PC-9 (cell line): ENCODE measurements around the gene PITHD1. TPM values are rescaled to one million over a fixed set of nuclear protein-coding genes. Genes with fewer than 3 reads are reported as not detected.

Experiments
- BruUV-seq: library from RNA; stranded (reverse); fragments of 400-500 nt; replicated peaks from 2 replicates; lab custom pipeline; 2021; lab: Mats Ljungman, UMichigan
- CTCF ChIA-PET: fragments of 300-600 bp; sonication (Branson Sonifier 250); formaldehyde crosslinking; loops from one replicate; lab custom pipeline; 2022; ENCODE audit warnings: antibody characterized with exemption; lab: Charles Lee
- POLR2A ChIA-PET: fragments of 300-600 bp; sonication (Branson Sonifier 250); formaldehyde crosslinking; loops from one replicate; lab custom pipeline; 2022; ENCODE audit warnings: antibody characterized with exemption; ENCODE audit not compliant: unreplicated experiment; lab: Charles Lee
- DNase-seq, 2 experiments: peaks; one replicate each; pipeline versions ENCODE4 v3.0.0 to v3.0.0-alpha.2; 2015 to 2022; ENCODE audit warnings: mixed read lengths in 1 of 2
- H2AFZ ChIP-seq: fragments of 200-600 bp; sonication (generic); 2 replicates; pipeline ENCODE4 v1.8.1; 2017; ENCODE audit warnings: antibody characterized with exemption
- H3F3A ChIP-seq: fragments of 200-600 bp; sonication (generic); 2 replicates; pipeline ENCODE4 v1.8.1; 2017; ENCODE audit warnings: antibody characterized with exemption, mild to moderate bottlenecking, low read depth; ENCODE audit not compliant: insufficient read depth
- H3K27ac ChIP-seq: fragments of 200-600 bp; sonication (generic); 2 replicates; pipeline ENCODE4 v1.6.1; 2016; ENCODE audit warnings: mixed run types
- H3K27me3 ChIP-seq: fragments of 200-600 bp; sonication (generic); 2 replicates; pipeline ENCODE4 v1.6.1; 2016; ENCODE audit warnings: low read depth, mixed run types; ENCODE audit not compliant: insufficient read depth
- H3K36me3 ChIP-seq: fragments of 200-600 bp; sonication (generic); 2 replicates; pipeline ENCODE4 v1.6.1; 2016; ENCODE audit warnings: low read depth, mixed run types
- H3K4me1 ChIP-seq: fragments of 200-600 bp; sonication (generic); replicated peaks from 2 replicates; pipeline ENCODE4 v1.6.1; 2016; ENCODE audit warnings: mixed run types; ENCODE audit not compliant: insufficient read depth
- H3K4me2 ChIP-seq: fragments of 200-600 bp; sonication (generic); 2 replicates; pipeline ENCODE4 v1.6.1; 2017; ENCODE audit warnings: mixed run types
- H3K4me3 ChIP-seq: fragments of 200-600 bp; sonication (generic); 2 replicates; pipeline ENCODE4 v1.6.1; 2016; ENCODE audit warnings: mixed run types
- H3K79me2 ChIP-seq: fragments of 200-600 bp; sonication (generic); 2 replicates; pipeline ENCODE4 v1.6.1; 2017; ENCODE audit warnings: low read depth, mixed run types
- H3K9me2 ChIP-seq: fragments of 200-600 bp; sonication (generic); 2 replicates; pipeline ENCODE4 v1.8.1; 2017; ENCODE audit warnings: mild to moderate bottlenecking; ENCODE audit not compliant: insufficient read depth
- H3K9me3 ChIP-seq: fragments of 200-600 bp; sonication (generic); 2 replicates; pipeline ENCODE4 v1.8.1; 2016; ENCODE audit warnings: low read depth; ENCODE audit not compliant: insufficient read depth
- H4K20me1 ChIP-seq: fragments of 200-600 bp; sonication (generic); 2 replicates; pipeline ENCODE4 v1.8.1; 2017; ENCODE audit not compliant: insufficient read depth
- EZH2 ChIP-seq: fragments of 200-600 bp; sonication (generic); IDR thresholded peaks from 2 replicates; pipeline ENCODE4 v1.8.0; 2017; ENCODE audit warnings: antibody characterized with exemption, low read depth
- intact Hi-C: fragments of 100-400 bp; cut with micrococcal nuclease; formaldehyde crosslinking; loops from one replicate; pipeline ENCODE4 v1.10.0; 2022; ENCODE audit not compliant: unreplicated experiment
- total RNA-seq: library from RNA; stranded (reverse); gene quantifications from 2 replicates; pipeline ENCODE4 v1.2.3, GENCODE V29; 2021
- TF ChIP-seq, protein P1 (sequence below): fragments of 200-600 bp; sonication (generic); conservative IDR thresholded peaks from 2 replicates; pipeline ENCODE4 v1.6.1; 2017; ENCODE audit warnings: mixed run types, antibody characterized with exemption, mild to moderate bottlenecking, moderate library complexity

Gene PITHD1
- total RNA-seq, 1 experiment from 2014 or later: 38.5 TPM

- no peaks in the 10 kb centered on the region for H3K9me2 ChIP-seq
- no peak for TF ChIP-seq EZH2
- TF ChIP-seq, protein P1, sequence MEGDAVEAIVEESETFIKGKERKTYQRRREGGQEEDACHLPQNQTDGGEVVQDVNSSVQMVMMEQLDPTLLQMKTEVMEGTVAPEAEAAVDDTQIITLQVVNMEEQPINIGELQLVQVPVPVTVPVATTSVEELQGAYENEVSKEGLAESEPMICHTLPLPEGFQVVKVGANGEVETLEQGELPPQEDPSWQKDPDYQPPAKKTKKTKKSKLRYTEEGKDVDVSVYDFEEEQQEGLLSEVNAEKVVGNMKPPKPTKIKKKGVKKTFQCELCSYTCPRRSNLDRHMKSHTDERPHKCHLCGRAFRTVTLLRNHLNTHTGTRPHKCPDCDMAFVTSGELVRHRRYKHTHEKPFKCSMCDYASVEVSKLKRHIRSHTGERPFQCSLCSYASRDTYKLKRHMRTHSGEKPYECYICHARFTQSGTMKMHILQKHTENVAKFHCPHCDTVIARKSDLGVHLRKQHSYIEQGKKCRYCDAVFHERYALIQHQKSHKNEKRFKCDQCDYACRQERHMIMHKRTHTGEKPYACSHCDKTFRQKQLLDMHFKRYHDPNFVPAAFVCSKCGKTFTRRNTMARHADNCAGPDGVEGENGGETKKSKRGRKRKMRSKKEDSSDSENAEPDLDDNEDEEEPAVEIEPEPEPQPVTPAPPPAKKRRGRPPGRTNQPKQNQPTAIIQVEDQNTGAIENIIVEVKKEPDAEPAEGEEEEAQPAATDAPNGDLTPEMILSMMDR: no peak
- no peaks in the 10 kb centered on the region; the same call in 1 of the 2 replicates for H3F3A ChIP-seq
- DNase-seq: no peak
- H3K36me3 ChIP-seq: no peaks in the 10 kb centered on the region
- no TSS peak for BruUV-seq
- H4K20me1 ChIP-seq: no peaks in the 10 kb centered on the region
- H3K79me2 ChIP-seq: no peaks in the 10 kb centered on the region
- intact Hi-C loops: no loop called here
- ChIA-PET CTCF (interaction anchor here (0.6 kb wide), 1 partner anchor 267 kb away, joined by 3 read pairs; no protein-coding TSS in a partner anchor), POLR2A (no interaction called here)
- H3K27me3 ChIP-seq: no peaks in the 10 kb centered on the region
- no peaks in the 10 kb centered on the region for H3K9me3 ChIP-seq
- H3K4me2 ChIP-seq: no peak overlapping the region
- no peak overlapping the region for H3K27ac ChIP-seq
- no peak overlapping the region for H3K4me3 ChIP-seq
- H3K4me1 ChIP-seq: no peaks in the 10 kb centered on the region
- H2AFZ ChIP-seq: no peak overlapping the region
Observed at GRCh38 chr1:23814016-23814415, 35.8 kb downstream of the PITHD1 start.

- ChIA-PET POLR2A (no interaction called here), CTCF (no interaction called here)
Observed at GRCh38 chr1:23816361-23816760, 38.1 kb downstream of the PITHD1 start.

GRCh38 chr1:23816906-23817305, 38.7 kb downstream of the PITHD1 start:
- Histone ChIP-seq H3K4me2 (no peak overlapping the region), H3K4me1 (no peaks in the 10 kb centered on the region), H4K20me1 (no peaks in the 10 kb centered on the region), H3K79me2 (no peaks in the 10 kb centered on the region), H2AFZ (no peak overlapping the region), H3K36me3 (no peaks in the 10 kb centered on the region), H3K4me3 (no peak overlapping the region), H3K27me3 (no peaks in the 10 kb centered on the region), H3K9me2 (no peaks in the 10 kb centered on the region), H3K27ac (no peak overlapping the region), H3F3A (no peaks in the 10 kb centered on the region), H3K9me3 (no peaks in the 10 kb centered on the region)
- CTCF ChIA-PET: no interaction called here
- TF ChIP-seq EZH2: no peak
- POLR2A ChIA-PET: no interaction called here
- BruUV-seq: no TSS peak
- DNase-seq: no peak
- intact Hi-C loops: no loop called here

More at GRCh38 chr1:23816361-23816760, 38.1 kb downstream of the PITHD1 start:
- H3F3A ChIP-seq: no peaks in the 10 kb centered on the region
- DNase-seq: no peak
- no TSS peak for BruUV-seq
- H3K9me2 ChIP-seq: no peaks in the 10 kb centered on the region
- H2AFZ ChIP-seq: no peak overlapping the region
- no peaks in the 10 kb centered on the region for H3K36me3 ChIP-seq
- H3K4me1 ChIP-seq: no peaks in the 10 kb centered on the region
- H3K79me2 ChIP-seq: no peaks in the 10 kb centered on the region
- H4K20me1 ChIP-seq: no peaks in the 10 kb centered on the region
- no peak overlapping the region for H3K4me3 ChIP-seq
- H3K4me2 ChIP-seq: no peak overlapping the region
- no peaks in the 10 kb centered on the region for H3K9me3 ChIP-seq
- no peak for TF ChIP-seq EZH2
- TF ChIP-seq, protein P1: no peak
- H3K27me3 ChIP-seq: no peaks in the 10 kb centered on the region
- intact Hi-C loops: no loop called here
- H3K27ac ChIP-seq: no peak overlapping the region

DNA sequence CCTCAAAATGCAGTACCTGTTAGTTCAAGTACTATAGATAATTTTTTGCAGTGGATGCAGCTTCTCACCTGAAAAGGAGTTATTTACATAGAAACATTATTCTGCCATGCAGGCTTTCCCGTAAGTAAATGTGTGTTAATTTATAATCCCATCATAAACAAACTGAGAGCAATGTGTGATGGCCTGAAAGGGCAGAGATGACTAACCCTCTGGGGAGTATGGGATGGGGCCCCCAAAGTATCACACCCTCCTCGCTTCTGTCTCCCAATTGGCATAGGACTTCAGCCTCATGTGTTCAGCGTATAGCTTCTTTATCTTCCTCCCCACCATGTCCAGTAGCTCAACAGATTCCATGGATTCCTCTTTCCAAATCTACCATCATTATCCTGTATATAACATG, 39.4 kb downstream of the PITHD1 start:
- ChIA-PET CTCF (no interaction called here), POLR2A (no interaction called here)
- no peak overlapping the region for H3K4me3 ChIP-seq
- no TSS peak for BruUV-seq
- H4K20me1 ChIP-seq: no peaks in the 10 kb centered on the region
- no peak overlapping the region for H3K4me2 ChIP-seq
- H3K9me3 ChIP-seq: no peaks in the 10 kb centered on the region
- no peaks in the 10 kb centered on the region for H3K27me3 ChIP-seq
- no peaks in the 10 kb centered on the region for H3K4me1 ChIP-seq
- no peaks in the 10 kb centered on the region for H3F3A ChIP-seq
- no peak for DNase-seq
- H2AFZ ChIP-seq: no peak overlapping the region
- intact Hi-C loops: no loop called here
- no peaks in the 10 kb centered on the region for H3K9me2 ChIP-seq
- TF ChIP-seq, protein P1: no peak
- TF ChIP-seq EZH2: no peak
- no peaks in the 10 kb centered on the region for H3K79me2 ChIP-seq
- no peak overlapping the region for H3K27ac ChIP-seq
- H3K36me3 ChIP-seq: no peaks in the 10 kb centered on the region
